ENCODE data around the gene NANOS3. TPM values are rescaled to one million over a fixed set of nuclear protein-coding genes. Genes with fewer than 3 reads are reported as not detected.
A peak's percentile ranks its signal among the peaks of the same experiment; 100 is the strongest.

NANOS3 gene
- total and polyA plus RNA-seq, 2 of the 13 experiments (the other 11 are each of a cell fraction or from before 2014, with no cell fraction given) = 0.21 TPM; not detected in 1

- no peak for TF ChIP-seq ZXDC (CRISPR knock-in tag; IDR thresholded peaks at IDR 0.05)
- TF ChIP-seq ZFY (CRISPR knock-in tag; IDR thresholded peaks at IDR 0.05) = peak; percentile 54; the same call in 1 of the 2 replicates
- no peak for TF ChIP-seq FOXP4 (CRISPR knock-in tag; IDR thresholded peaks at IDR 0.05)
- no peak for TF ChIP-seq ZBTB37 (CRISPR knock-in tag; IDR thresholded peaks at IDR 0.05)
- TF ChIP-seq ZNF251 (CRISPR knock-in tag; IDR thresholded peaks at IDR 0.05) = no peak
- TF ChIP-seq CBFB (CRISPR knock-in tag; IDR thresholded peaks at IDR 0.05) = no peak
- no peak for TF ChIP-seq RNF2 (conservative IDR thresholded peaks at IDR 0.05; ENCODE audit: low read depth)
- no peak for TF ChIP-seq ZUFSP (CRISPR knock-in tag; IDR thresholded peaks at IDR 0.05; ENCODE audit: borderline replicate concordance)
- TF ChIP-seq HNRNPH1 (optimal IDR thresholded peaks at IDR 0.05; ENCODE audit: low read depth, low read length) = no peak
- no peak for TF ChIP-seq NR2C2 (CRISPR knock-in tag; IDR thresholded peaks at IDR 0.05; ENCODE audit: borderline replicate concordance)
- no peak for TF ChIP-seq KIAA2018 (CRISPR knock-in tag; IDR thresholded peaks at IDR 0.05; ENCODE audit: borderline replicate concordance)
These were observed 11.1 kb upstream of the NANOS3 start (continued) for GRCh38 chr19:13865571-13866462.

Data from HepG2 (cell line).